Measurements from ENCODE around the gene PDCD6IP. TPM values are rescaled to one million over a fixed set of nuclear protein-coding genes. Genes with fewer than 3 reads are reported as not detected.
"Not testable (repeated sequence)": the region's sequence is repeated elsewhere in the genome, so short reads cannot be mapped to it uniquely, and the experiment has no call there.

The PDCD6IP gene
- total RNA-seq, 1 experiment from 2014 or later = 205 TPM

GRCh38 chr3:33855407-33855806, 57.0 kb downstream of the PDCD6IP start:
- intact Hi-C loops (cut with micrococcal nuclease; ENCODE audit: unreplicated experiment); H3K9me3 ChIP-seq (ENCODE audit: control insufficient read depth, insufficient read depth, low read depth, low read length); CTCF ChIA-PET; H3K27ac ChIP-seq (ENCODE audit: low read length); H3K36me3 ChIP-seq (ENCODE audit: control insufficient read depth, insufficient read depth, low read length); DNase-seq (ENCODE audit: low read depth, low spot score); POLR2A ChIA-PET; BruUV-seq (replicated peaks); ATAC-seq; in situ Hi-C loops (cut with HindIII; ENCODE audit: low pct_unique_long_range_greater_than_20kb, low sequenced_read_pairs); H3K4me3 ChIP-seq (ENCODE audit: low read depth in 2 of 2, low read length in 2 of 2); H3K27me3 ChIP-seq (ENCODE audit: control insufficient read depth, insufficient read depth, low read length); H3K4me1 ChIP-seq (ENCODE audit: control insufficient read depth, insufficient read depth, low read length): not testable (repeated sequence)

- Histone ChIP-seq H3K4me3 (ENCODE audit: low read depth in 2 of 2, low read length in 2 of 2) (no peak overlapping the region), H3K27me3 (ENCODE audit: control insufficient read depth, insufficient read depth, low read length) (no peaks in the 10 kb centered on the region), H3K27ac (ENCODE audit: low read length) (no peak overlapping the region), H3K4me1 (ENCODE audit: control insufficient read depth, insufficient read depth, low read length) (no peaks in the 10 kb centered on the region), H3K36me3 (ENCODE audit: control insufficient read depth, insufficient read depth, low read length) (peaks cover 2% of the 10 kb centered on the region), H3K9me3 (ENCODE audit: control insufficient read depth, insufficient read depth, low read depth, low read length) (no peaks in the 10 kb centered on the region)
- no peak for TF ChIP-seq REST (IDR thresholded peaks at IDR 0.05; ENCODE audit: insufficient read depth in 1 of 2, low read depth in 2 of 2, low read length in 1 of 2)
- no peak for TF ChIP-seq CTCF (IDR thresholded peaks at IDR 0.05)
- TF ChIP-seq TCF7L2 (IDR thresholded peaks at IDR 0.05; ENCODE audit: low read depth, low read length) = no peak
- TF ChIP-seq SIN3A (IDR thresholded peaks at IDR 0.05; ENCODE audit: borderline replicate concordance, insufficient read depth, low read depth, low read length) = no peak
- TF ChIP-seq POLR2AphosphoS5 (IDR thresholded peaks at IDR 0.05; ENCODE audit: low read depth, low read length) = no peak
- ATAC-seq = no peak
- no TSS peak for BruUV-seq (replicated peaks)
- CTCF ChIA-PET = no interaction called here
- POLR2A ChIA-PET = no interaction called here
- in situ Hi-C loops (cut with HindIII; ENCODE audit: low pct_unique_long_range_greater_than_20kb, low sequenced_read_pairs) = no loop called here
- no peak for DNase-seq (ENCODE audit: low read depth, low spot score)
- intact Hi-C loops (cut with micrococcal nuclease; ENCODE audit: unreplicated experiment) = no loop called here
Observed at GRCh38 chr3:33855884-33856546, 57.6 kb downstream of the PDCD6IP start.

GRCh38 chr3:33857701-33858100, 59.3 kb downstream of the PDCD6IP start:
- BruUV-seq (replicated peaks); POLR2A ChIA-PET; H3K36me3 ChIP-seq (ENCODE audit: control insufficient read depth, insufficient read depth, low read length); H3K9me3 ChIP-seq (ENCODE audit: control insufficient read depth, insufficient read depth, low read depth, low read length); H3K4me3 ChIP-seq (ENCODE audit: low read depth in 2 of 2, low read length in 2 of 2); DNase-seq (ENCODE audit: low read depth, low spot score); H3K27ac ChIP-seq (ENCODE audit: low read length); H3K4me1 ChIP-seq (ENCODE audit: control insufficient read depth, insufficient read depth, low read length); H3K27me3 ChIP-seq (ENCODE audit: control insufficient read depth, insufficient read depth, low read length); in situ Hi-C loops (cut with HindIII; ENCODE audit: low pct_unique_long_range_greater_than_20kb, low sequenced_read_pairs); ATAC-seq; intact Hi-C loops (cut with micrococcal nuclease; ENCODE audit: unreplicated experiment); CTCF ChIA-PET: not testable (repeated sequence)
